CD4-positive, alpha-beta T cell treated with Interleukin-6 for 4 hours (primary cell): ENCODE measurements around the gene MVB12B.
"Not testable (repeated sequence)": the region's sequence is repeated elsewhere in the genome, so short reads cannot be mapped to it uniquely, and the experiment has no call there.

Experiments
- DNase-seq: peaks from one replicate; pipeline ENCODE4 v3.0.0-alpha.2; 2020; ENCODE audit warnings: mixed read lengths

Gene MVB12B, protein sequence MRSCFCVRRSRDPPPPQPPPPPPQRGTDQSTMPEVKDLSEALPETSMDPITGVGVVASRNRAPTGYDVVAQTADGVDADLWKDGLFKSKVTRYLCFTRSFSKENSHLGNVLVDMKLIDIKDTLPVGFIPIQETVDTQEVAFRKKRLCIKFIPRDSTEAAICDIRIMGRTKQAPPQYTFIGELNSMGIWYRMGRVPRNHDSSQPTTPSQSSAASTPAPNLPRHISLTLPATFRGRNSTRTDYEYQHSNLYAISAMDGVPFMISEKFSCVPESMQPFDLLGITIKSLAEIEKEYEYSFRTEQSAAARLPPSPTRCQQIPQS

GRCh38 chr9:126326228-126327005 is at the start of gene MVB12B:
Gene MVB12B (plus strand): TSS chr9:126326829. CDS start chr9:126326930, 101 bp downstream.
- peak; percentile 67 for DNase-seq

GRCh38 chr9:126283799-126284465 is 42.7 kb upstream of the MVB12B start:
- DNase-seq = no peak

- DNase-seq = not testable (repeated sequence)
Measured at GRCh38 chr9:126285652-126286051, 41.0 kb upstream of the MVB12B start.

DNA sequence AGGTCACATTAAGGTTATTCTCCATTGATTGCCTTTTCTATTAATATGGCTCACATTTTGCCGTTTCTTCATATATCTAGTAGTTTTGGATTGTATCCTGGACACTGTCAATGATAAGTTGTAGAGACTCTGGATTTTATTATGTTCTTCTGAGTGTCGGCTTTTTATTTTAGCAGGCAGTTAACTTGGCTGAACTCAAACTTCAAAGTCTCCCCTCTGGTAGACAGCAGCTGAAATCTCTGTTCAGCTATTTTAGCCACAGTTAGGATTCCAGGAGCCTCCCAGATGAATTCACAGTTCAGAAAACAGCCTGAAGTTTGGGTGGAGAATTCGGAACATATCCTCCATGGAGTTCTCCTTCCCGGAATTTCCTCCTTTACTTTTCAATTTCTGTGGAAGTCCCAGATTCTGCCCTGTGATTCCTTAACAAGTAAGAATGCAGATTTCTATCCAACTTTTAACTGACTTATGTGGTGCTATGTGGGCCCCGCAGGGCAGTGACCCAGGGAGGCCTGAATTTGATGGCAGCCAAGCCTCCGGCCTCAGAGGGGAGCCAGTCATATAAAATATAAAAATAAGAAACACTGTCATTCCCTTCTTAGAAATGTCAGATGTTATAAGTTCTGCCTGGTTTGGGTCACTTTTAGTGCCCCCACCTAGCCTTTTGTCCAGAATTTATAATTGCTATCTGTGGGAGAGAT is 39.3 kb upstream of the MVB12B start:
- DNase-seq = no peak

DNA sequence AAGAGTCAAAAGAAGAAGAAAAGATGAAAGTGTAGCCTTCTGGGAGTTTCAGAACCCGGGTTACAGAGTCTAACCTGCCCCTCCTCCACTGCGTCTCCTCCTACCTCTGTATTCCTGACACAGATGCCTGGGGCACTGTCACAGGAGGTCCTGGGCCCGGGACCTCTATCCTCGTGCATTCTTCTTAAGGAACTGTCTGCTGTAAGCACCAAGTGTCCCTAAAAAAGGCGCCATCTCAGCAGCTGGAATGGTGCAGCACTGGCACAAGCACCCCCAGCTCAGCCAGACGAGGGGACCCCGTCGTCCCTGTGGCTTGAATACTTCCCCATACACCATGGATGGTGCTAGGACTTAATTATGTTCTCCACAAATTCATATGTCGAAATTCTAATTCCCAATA is 35.8 kb upstream of the MVB12B start:
- DNase-seq = no peak

DNA sequence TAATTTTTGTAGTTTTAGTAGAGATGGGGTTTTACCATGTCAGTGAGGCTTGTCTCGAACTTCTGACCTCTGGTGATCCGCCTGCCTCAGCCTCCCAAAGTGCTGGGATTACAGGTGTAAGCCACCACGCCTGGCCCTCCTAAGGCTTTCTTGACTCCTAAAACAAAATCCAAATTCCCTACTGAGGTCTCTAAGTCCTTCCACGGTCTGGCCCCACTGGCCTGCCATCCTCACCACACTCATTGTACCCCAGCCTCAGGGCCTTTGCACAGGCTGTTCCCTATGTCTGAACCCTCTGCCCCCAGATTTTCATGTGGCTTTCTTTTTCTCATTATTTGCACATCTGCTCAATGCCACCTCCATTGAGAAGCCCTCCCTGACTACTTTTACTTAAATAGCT is 34.7 kb upstream of the MVB12B start:
- DNase-seq = no peak

- DNase-seq = no peak
Measured at GRCh38 chr9:126292736-126293521, 33.7 kb upstream of the MVB12B start.

DNA sequence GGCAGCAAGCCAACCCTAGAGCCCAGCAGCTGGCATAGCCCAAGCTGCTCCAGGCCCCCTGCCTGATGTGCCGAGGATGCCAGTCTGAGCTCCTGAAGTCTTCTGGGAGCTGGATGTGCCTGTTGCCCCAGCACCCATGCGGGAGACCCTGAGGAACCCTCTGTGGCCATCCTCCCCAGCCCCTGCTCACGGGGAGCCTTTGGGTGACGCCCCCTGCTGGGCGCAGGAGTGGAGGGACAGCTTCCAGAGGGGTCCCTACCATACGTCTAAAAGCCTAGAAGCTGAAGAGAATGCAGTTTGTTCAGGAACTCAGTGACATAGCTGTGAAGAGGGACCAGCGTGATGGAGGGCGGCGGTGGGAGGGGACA is 33.1 kb upstream of the MVB12B start:
- DNase-seq = no peak

DNA sequence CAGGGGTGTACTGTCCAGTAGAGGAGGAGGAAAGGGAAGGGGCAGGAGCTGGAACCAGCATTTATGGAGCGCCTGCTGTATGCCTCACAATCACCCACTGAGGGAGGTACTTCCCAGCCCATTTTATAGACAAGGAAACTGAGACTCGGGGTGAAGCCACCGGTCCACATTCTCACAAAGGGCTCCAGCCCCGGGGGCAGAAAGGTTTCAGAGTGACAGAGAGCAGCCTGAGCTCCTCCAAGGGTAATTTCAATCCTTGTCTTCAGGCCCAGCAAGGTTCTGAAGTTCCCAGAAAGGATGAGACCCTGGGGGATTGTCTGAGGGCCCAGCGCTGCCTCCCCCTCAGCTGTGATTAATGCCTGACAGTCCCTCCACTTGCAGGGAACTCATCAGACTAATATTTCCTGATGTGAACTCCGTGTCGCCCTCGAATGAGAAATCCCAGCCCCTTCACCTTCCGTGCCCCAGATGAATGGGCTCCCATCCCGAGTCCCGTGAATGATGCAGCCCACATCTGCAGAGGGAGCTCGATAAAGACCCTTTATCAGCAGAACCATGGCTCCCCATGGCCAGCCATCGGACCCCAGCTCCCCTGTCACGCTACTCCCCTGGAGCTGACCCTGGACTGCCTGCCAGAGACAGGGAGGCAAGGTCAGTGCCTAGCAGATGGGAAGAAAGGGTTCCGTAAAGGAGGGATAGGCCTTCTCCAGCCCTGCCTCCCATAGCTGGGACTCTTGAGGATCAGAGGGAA is 32.1 kb upstream of the MVB12B start:
- DNase-seq = no peak

DNA sequence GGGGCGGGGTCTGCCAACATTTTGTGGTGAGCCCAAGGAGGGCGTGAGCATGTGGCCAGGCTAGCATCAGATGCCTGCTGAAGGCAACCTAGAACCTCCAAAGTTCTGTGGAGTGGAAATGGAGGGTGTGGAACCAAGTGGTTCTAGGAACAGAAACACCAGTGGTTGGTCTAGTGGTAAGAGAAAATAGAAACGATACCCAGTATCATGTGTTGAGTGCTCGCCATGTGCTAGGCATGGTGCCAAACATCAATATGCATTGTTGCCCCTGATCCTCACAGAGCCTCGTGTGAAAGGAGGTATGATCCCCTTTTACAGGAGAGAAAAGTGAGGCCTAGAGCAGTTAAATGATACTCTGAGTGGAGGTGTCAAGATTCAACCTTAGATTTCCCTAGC is 31.5 kb upstream of the MVB12B start:
- no peak for DNase-seq

DNA sequence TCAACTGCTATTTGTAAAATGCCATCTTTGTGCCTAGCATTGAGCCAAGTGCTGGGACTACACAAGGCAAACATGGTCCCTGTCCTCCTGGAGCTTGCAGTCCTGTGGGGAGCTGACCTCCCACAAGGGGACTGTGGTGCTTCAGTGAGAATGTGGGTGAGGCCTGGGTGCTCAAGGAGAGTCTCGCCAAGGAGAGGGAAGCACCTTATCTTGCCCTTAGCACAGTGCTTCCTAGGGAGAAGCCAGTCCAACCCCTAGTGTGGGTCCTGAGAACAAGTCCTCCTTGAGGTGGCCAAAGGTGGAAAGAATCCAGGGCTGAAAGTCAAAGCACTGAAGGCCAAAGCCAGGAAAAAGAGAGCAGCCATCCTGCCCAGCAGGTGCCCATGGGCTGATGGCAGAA is 31.1 kb upstream of the MVB12B start:
- no peak for DNase-seq

- DNase-seq = no peak
Measured at GRCh38 chr9:126295936-126296600, 30.6 kb upstream of the MVB12B start.

DNA sequence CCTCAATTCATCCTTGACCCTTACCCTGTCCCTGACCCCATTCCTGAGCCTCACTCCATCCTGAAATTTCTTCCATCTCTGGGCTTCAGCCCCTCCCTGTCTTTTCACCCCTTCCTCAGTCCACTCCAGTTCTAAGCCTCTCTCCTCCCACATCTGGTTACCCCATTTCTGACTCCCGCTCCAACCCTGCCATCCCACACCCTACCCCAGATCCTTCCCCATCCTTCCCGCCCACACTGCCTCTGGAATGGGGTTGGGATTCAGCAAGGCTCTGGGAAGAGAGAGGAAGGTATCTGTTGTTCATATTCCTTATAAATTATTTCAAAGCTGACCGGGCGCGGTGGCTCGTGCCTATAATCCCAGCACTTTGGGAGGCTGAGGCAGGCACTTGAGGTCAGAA is 29.9 kb upstream of the MVB12B start:
- DNase-seq = no peak

- no peak for DNase-seq
Measured at GRCh38 chr9:126297661-126298060, 29.0 kb upstream of the MVB12B start.

- no peak for DNase-seq
Measured at GRCh38 chr9:126298063-126298801, 28.4 kb upstream of the MVB12B start.

DNA sequence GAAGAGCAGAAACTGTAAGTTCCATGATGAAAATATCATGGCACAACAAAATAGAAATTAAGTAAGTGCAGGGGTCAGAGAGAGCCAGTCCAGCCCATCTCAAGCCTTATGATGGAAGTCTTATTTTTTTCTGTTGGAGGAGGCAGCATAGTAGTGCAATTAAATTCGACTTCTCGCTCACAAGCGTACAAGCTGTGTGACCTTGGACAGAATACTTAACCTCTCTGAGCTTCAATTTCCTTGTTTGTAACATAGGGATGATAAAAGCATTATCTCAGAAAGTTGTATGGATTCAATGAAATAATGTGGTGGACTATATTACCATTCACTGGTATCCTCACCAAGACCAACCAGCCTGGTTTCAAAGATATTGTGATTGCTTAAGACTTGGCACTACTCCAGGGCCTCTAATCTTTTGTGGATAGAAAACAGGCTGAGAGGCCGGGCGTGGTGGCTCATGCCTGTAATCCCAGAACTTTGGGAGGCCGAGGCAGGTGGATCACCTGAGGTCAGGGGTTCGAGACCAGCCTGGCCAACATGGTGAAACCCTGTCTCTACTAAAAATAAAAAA is 26.8 kb upstream of the MVB12B start:
- no peak for DNase-seq

DNA sequence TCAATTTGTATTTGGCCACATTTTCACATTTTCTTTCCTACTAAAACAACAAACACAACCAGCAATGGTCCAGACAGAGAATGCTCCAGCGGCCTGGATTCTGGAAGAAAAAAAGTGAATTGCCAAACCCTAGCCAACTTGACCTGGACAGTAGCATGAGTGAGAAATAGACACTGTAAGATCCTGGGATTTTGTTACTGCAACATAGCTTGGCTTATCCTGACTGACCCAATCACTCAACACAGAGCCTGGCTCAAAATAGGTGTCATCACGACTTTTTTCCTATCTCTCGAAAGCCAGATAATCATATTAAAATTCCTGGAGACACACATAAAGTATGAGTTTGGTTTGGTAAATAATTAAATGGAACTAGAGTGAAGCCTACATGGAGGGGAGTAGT is 25.4 kb upstream of the MVB12B start:
- DNase-seq = no peak

DNA sequence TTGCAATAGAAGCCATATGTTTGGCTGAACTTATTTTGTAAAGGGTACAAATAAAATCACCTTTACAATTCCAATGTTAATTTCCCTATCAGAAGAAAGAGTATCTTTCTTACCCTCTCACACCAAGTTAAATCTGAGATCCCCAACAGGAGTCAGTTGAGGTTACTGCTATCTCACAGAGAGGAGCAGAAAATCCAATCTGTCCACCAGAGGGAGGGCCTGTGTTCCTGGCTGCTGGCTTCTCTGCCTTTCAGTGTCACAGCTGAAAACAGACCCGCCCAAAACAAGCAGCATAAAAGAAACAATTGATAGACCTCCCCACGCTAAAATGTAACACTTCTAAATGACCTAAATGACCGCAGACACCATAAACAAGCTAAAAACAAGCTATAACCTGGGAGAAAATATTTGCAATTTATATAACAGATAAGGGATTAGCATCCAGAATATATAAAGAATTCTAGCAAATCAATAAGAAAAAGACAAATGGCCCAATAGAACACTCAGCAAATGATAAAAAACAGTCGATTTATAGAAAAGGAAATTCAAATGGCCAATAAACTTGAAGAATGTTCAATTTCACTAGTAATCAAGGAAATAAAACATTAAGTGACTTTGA is 24.5 kb upstream of the MVB12B start:
- DNase-seq = peak; percentile 55

DNA sequence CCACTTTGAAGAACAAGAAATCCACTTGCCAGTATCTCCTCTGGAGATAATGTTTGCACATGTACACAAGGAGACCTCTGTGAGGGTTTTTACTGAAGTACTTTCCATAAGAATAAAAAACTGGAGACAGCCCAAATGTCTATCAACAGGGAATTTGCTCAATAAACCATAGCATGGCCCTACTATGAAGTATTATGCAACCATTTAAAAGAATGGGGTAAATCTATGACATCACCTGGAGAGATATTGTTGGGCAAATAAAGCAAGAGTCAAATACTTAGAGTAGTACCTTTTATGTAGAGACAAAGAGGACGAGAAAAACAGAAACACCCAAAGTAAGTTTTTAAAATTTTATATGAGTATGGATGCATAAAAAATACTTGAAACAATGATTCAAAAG is 23.9 kb upstream of the MVB12B start:
- DNase-seq = no peak

DNA sequence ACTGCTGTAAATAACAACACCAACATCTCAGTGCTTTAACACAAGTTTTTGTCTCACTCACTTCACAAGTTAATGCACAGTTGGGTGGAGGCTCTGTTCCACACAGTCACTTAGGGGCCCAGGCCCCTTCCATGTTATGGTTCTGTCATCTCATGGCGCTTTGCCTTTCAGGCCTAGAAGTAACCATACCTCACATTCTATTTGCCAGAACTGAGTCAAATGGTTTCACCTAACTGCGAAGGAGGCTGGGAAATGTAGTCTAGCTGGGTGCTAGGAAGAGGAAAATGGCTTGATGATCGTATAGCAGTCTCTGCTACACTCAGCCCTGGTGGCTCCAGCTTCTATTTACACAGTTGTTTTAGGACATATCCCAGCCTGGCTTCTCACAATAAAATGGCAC is 23.1 kb upstream of the MVB12B start:
- DNase-seq = no peak
